B cell (primary cell): ENCODE data around the gene CTNNA2. TPM values are rescaled to one million over a fixed set of nuclear protein-coding genes. Genes with fewer than 3 reads are reported as not detected.

Experiments
- ATAC-seq: fragments of 200-7000 bp; cut with Tn5 transposase; one replicate; pipeline ENCODE4 v1.10.0; 2021; ENCODE audit warnings: low read depth, mild to moderate bottlenecking, moderate number of reproducible peaks, moderate library complexity
- CTCF ChIA-PET: fragments of 350-600 bp; sonication (Branson Sonifier 250); formaldehyde crosslinking; loops from one replicate; lab custom pipeline; 2021; ENCODE audit warnings: antibody characterized with exemption, inconsistent platforms; lab: Charles Lee
- POLR2A ChIA-PET: fragments of 350-600 bp; sonication (Branson Sonifier 250); formaldehyde crosslinking; loops from one replicate; lab custom pipeline; 2021; ENCODE audit warnings: antibody characterized with exemption; lab: Charles Lee
- DNase-seq: peaks from one replicate; pipeline ENCODE4 v3.0.0; 2013
- H2AFZ ChIP-seq: 2 replicates; pipeline ENCODE4 v1.6.1; 2012; ENCODE audit warnings: mild to moderate bottlenecking, low read depth, low read length; ENCODE audit not compliant: insufficient read depth, poor library complexity, severe bottlenecking
- H3K27ac ChIP-seq, 2 donors: 1 replicate in 1 of 2; 2 replicates in 1 of 2; pipeline ENCODE4 v1.5.1; 2012 to 2013; ENCODE audit warnings: low read length in 2 of 2, mild to moderate bottlenecking in 2 of 2, moderate library complexity in 1 of 2
- H3K27me3 ChIP-seq, 4 experiments: fragments of 200-600 bp in 1 of 4; sonication (generic) in 1 of 4; replicated peaks in 1 of 4; 1 replicate in 2 of 4; 2 replicates in 2 of 4; pipeline versions ENCODE4 v1.6.1 to v1.7.0; 2013 to 2016; ENCODE audit warnings: low read length in 3 of 4, mild to moderate bottlenecking in 2 of 4, mixed read lengths in 1 of 4, moderate library complexity in 1 of 4; ENCODE audit not compliant: insufficient read depth in 4 of 4, control insufficient read depth in 3 of 4; ENCODE audit errors: control extremely low read depth in 1 of 4
- H3K36me3 ChIP-seq, 2 experiments: replicated peaks in 1 of 2; 1 replicate in 1 of 2; 2 replicates in 1 of 2; pipeline versions ENCODE4 v1.6.1 to v1.7.1; 2013; ENCODE audit warnings: low read length in 1 of 2; ENCODE audit not compliant: insufficient read depth in 2 of 2, control insufficient read depth in 1 of 2; ENCODE audit errors: control extremely low read depth in 1 of 2, extremely low read depth in 1 of 2
- H3K4me1 ChIP-seq, 2 donors: fragments of 200-600 bp in 1 of 2; sonication (generic) in 1 of 2; 1 replicate in 1 of 2; 2 replicates in 1 of 2; pipeline versions ENCODE4 v1.5.1 to v1.6.1; 2013 to 2017; ENCODE audit warnings: low read length in 2 of 2; ENCODE audit not compliant: control insufficient read depth in 2 of 2, insufficient read depth in 2 of 2
- H3K4me2 ChIP-seq: replicated peaks from 2 replicates; pipeline ENCODE3; 2012; ENCODE audit warnings: mild to moderate bottlenecking, low read depth, low read length; ENCODE audit not compliant: poor library complexity, severe bottlenecking
- H3K4me3 ChIP-seq, 5 experiments: fragments of 200-600 bp in 1 of 5; sonication (generic) in 1 of 5; 1 replicate in 3 of 5; 2 replicates in 2 of 5; pipeline versions ENCODE4 v1.5.1 to v1.7.0; 2011 to 2016; ENCODE audit warnings: low read length in 4 of 5, mild to moderate bottlenecking in 4 of 5, low read depth in 2 of 5, control low read depth in 1 of 5, moderate library complexity in 1 of 5; ENCODE audit not compliant: insufficient read depth in 1 of 5; ENCODE audit errors: control extremely low read depth in 1 of 5, extremely low read depth in 1 of 5
- H3K79me2 ChIP-seq: fragments of 200-600 bp; sonication (generic); one replicate; pipeline ENCODE4 v1.6.0; 2016; ENCODE audit warnings: low read length; ENCODE audit not compliant: control insufficient read depth, insufficient read depth
- H3K9ac ChIP-seq: fragments of 200-600 bp; sonication (generic); 2 replicates; pipeline ENCODE4 v1.6.1; 2017; ENCODE audit warnings: mild to moderate bottlenecking, low read length, moderate library complexity
- H3K9me3 ChIP-seq, 3 donors: one replicate each; pipeline versions ENCODE4 v1.6.1 to v1.7.1; 2013; ENCODE audit warnings: low read length in 2 of 3; ENCODE audit not compliant: control insufficient read depth in 2 of 3, insufficient read depth in 1 of 3; ENCODE audit errors: control extremely low read depth in 1 of 3
- H4K20me1 ChIP-seq: 2 replicates; pipeline ENCODE4 v1.6.0; 2012; ENCODE audit warnings: mild to moderate bottlenecking, low read length; ENCODE audit not compliant: insufficient read depth, control insufficient read depth, poor library complexity, severe bottlenecking
- H3K27ac Mint-ChIP-seq: one replicate; pipeline ENCODE4 v1.8.0; 2021; ENCODE audit warnings: mixed read lengths
- H3K27me3 Mint-ChIP-seq: one replicate; pipeline ENCODE4 v1.8.0; 2021; ENCODE audit warnings: mixed read lengths
- H3K4me1 Mint-ChIP-seq: one replicate; pipeline ENCODE4 v1.8.0; 2021; ENCODE audit warnings: mixed read lengths
- H3K4me3 Mint-ChIP-seq: one replicate; pipeline ENCODE4 v1.8.0; 2021; ENCODE audit warnings: mixed read lengths
- H3K9me3 Mint-ChIP-seq: one replicate; pipeline ENCODE4 v1.8.0; 2022; ENCODE audit warnings: mixed read lengths; ENCODE audit not compliant: insufficient read depth
- EZH2 ChIP-seq: IDR thresholded peaks from 2 replicates; pipeline ENCODE4 v1.6.1; 2012; ENCODE audit warnings: borderline replicate concordance, low read depth, mild to moderate bottlenecking, moderate library complexity, low read length; ENCODE audit not compliant: insufficient read depth, poor library complexity, severe bottlenecking
- WGBS: methylation state at CpG from one replicate; pipeline ENCODE4 v1.1.5; 2013; ENCODE audit warnings: missing lambda C conversion rate; ENCODE audit not compliant: insufficient coverage; 5-methylcytosine and 5-hydroxymethylcytosine counted together
- intact Hi-C: fragments of 100-400 bp; cut with micrococcal nuclease; formaldehyde crosslinking; loops from one replicate; pipeline ENCODE4 v1.10.0; 2022
- polyA plus RNA-seq: library from polyadenylated mRNA; depleted of rRNA; stranded (reverse); fragments of >200 nt; gene quantifications from 2 replicates; pipeline ENCODE4 v1.2.3, GENCODE V29; 2012
- total RNA-seq, 2 donors: library from RNA; stranded (reverse); fragments of 120-200 nt in 1 of 2; gene quantifications; 1 replicate in 1 of 2; 2 replicates in 1 of 2; pipeline versions ENCODE4 v1.2.3 to v1.2.4, GENCODE V29; 2013 to 2022
- TF ChIP-seq, protein P1 (sequence below): fragments of 200-600 bp; IDR thresholded peaks from one replicate; pipeline ENCODE4 v1.8.0; 2022; ENCODE audit warnings: antibody characterized with exemption, mild to moderate bottlenecking

The CTNNA2 gene
- total and polyA plus RNA-seq, 2 donors (not counting 1 experiment from before 2014, with no cell fraction given): not detected

DNA sequence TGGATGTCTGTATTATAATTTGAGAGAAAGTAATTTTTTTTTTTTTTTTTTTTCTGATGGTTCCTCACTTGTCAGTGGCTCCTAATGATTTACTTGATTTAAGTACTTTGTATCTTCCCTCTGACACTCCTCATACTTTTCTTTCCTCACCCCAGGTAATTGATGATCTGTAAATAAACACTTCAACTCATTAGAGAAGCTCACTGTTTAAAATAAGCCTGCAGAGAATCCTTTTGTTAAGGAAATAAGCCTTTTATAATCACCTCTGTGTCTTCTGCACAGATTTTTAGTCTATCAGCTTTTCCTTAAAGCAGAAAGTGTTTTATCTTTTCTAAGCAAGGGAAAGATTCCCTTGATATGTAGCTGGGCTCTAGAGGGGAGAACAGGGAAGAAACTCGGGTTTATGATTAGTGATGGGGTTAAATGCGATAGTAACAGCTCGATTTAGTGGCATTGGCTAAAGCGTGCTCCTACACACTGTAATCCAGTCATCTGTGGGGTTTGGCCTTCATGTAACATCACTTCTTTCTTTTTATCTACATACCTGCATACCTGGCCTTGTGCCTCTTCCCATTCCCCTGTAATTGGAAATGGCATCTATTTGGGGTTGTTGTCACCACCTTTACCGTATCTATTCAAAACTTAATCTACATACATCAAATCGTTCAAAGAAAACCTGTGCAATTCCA, 851.8 kb downstream of the CTNNA2 start:
- Histone ChIP-seq H3K4me3 (no peak overlapping the region), H4K20me1 (no peaks in the 10 kb centered on the region), H3K36me3 (no peaks in the 10 kb centered on the region), H3K4me1 (no peaks in the 10 kb centered on the region), H2AFZ (no peak overlapping the region), H3K79me2 (no peaks in the 10 kb centered on the region), H3K27me3 (no peaks in the 10 kb centered on the region), H3K9ac (no peak overlapping the region), H3K9me3 (no peaks in the 10 kb centered on the region), H3K27ac (no peak overlapping the region), H3K4me2 (no peak overlapping the region)
- intact Hi-C loops: no loop called here
- H3K9me3 Mint-ChIP-seq: no peaks in the 10 kb centered on the region
- WGBS: 67% methylated on average over 1 of the region's 6 CpGs
- no peak for ATAC-seq
- H3K4me3 Mint-ChIP-seq: no peak overlapping the region
- H3K4me1 Mint-ChIP-seq: no peaks in the 10 kb centered on the region
- POLR2A ChIA-PET: no interaction called here
- no peaks in the 10 kb centered on the region for H3K27me3 Mint-ChIP-seq
- DNase-seq: no peak
- H3K27ac Mint-ChIP-seq: no peak overlapping the region
- TF ChIP-seq EZH2: no peak
- TF ChIP-seq, protein P1, sequence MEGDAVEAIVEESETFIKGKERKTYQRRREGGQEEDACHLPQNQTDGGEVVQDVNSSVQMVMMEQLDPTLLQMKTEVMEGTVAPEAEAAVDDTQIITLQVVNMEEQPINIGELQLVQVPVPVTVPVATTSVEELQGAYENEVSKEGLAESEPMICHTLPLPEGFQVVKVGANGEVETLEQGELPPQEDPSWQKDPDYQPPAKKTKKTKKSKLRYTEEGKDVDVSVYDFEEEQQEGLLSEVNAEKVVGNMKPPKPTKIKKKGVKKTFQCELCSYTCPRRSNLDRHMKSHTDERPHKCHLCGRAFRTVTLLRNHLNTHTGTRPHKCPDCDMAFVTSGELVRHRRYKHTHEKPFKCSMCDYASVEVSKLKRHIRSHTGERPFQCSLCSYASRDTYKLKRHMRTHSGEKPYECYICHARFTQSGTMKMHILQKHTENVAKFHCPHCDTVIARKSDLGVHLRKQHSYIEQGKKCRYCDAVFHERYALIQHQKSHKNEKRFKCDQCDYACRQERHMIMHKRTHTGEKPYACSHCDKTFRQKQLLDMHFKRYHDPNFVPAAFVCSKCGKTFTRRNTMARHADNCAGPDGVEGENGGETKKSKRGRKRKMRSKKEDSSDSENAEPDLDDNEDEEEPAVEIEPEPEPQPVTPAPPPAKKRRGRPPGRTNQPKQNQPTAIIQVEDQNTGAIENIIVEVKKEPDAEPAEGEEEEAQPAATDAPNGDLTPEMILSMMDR: no peak
- CTCF ChIA-PET: no interaction called here

DNA sequence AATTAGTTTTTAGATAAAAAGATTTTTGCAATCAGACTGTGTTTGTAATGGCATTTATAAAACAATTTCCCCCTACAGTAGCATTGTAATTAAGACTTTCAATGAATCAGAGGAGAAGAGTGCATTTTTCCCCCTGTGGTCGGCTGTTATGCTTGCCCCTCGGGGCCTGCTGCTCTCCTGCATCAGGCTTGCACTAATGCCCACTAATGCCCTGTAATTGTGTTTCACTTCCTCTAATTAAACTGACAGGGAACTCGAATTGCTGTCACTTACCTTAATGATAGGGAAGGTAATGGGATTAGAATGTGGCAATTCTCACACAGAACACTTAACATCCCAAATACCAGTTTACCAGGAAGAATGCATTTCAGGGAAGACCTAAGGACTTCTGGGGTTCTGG, 852.9 kb downstream of the CTNNA2 start:
- WGBS: no CpG with 5 or more reads among the region's 3 CpGs
- H3K4me3 ChIP-seq: no peak overlapping the region
- H2AFZ ChIP-seq: no peak overlapping the region
- ChIA-PET CTCF (no interaction called here), POLR2A (no interaction called here)
- TF ChIP-seq, protein P1: no peak
- TF ChIP-seq EZH2: no peak
- H3K27ac ChIP-seq: no peak overlapping the region
- no peaks in the 10 kb centered on the region for H3K4me1 ChIP-seq
- H3K4me3 Mint-ChIP-seq: no peak overlapping the region
- intact Hi-C loops: no loop called here
- no peaks in the 10 kb centered on the region for H3K79me2 ChIP-seq
- no peaks in the 10 kb centered on the region for H4K20me1 ChIP-seq
- no peak for DNase-seq
- H3K36me3 ChIP-seq: no peaks in the 10 kb centered on the region
- ATAC-seq: no peak
- no peaks in the 10 kb centered on the region for H3K4me1 Mint-ChIP-seq
- no peaks in the 10 kb centered on the region for H3K9me3 Mint-ChIP-seq
- H3K27ac Mint-ChIP-seq: no peak overlapping the region
- H3K27me3 Mint-ChIP-seq: no peaks in the 10 kb centered on the region
- H3K4me2 ChIP-seq: no peak overlapping the region
- no peaks in the 10 kb centered on the region for H3K9me3 ChIP-seq
- H3K9ac ChIP-seq: no peak overlapping the region
- H3K27me3 ChIP-seq: no peaks in the 10 kb centered on the region
